NT2/D1 (cell line): ENCODE results near the gene CD276.

ENCODE experiments used
- SUZ12 ChIP-seq: IDR thresholded peaks from 2 replicates; pipeline ENCODE4 v1.6.1; 2011; ENCODE audit not compliant: insufficient read length, insufficient read depth; ENCODE audit errors: extremely low read depth
- YY1 ChIP-seq: IDR thresholded peaks from 2 replicates; pipeline ENCODE4 v1.6.1; 2011; ENCODE audit not compliant: insufficient read length, insufficient read depth

GRCh38 chr15:73740152-73741048, 56.2 kb downstream of the CD276 start:
- no peak for TF ChIP-seq SUZ12
- TF ChIP-seq YY1, result no peak
